Measurements from ENCODE around the gene CCDC144A.
"Not testable (repeated sequence)": the region's sequence is repeated elsewhere in the genome, so short reads cannot be mapped to it uniquely, and the experiment has no call there.

CCDC144A gene

GRCh38 chr17:16820161-16820877, 130.3 kb downstream of the CCDC144A start:
- DNase-seq (ENCODE audit: low read depth, low spot score): no peak

DNA sequence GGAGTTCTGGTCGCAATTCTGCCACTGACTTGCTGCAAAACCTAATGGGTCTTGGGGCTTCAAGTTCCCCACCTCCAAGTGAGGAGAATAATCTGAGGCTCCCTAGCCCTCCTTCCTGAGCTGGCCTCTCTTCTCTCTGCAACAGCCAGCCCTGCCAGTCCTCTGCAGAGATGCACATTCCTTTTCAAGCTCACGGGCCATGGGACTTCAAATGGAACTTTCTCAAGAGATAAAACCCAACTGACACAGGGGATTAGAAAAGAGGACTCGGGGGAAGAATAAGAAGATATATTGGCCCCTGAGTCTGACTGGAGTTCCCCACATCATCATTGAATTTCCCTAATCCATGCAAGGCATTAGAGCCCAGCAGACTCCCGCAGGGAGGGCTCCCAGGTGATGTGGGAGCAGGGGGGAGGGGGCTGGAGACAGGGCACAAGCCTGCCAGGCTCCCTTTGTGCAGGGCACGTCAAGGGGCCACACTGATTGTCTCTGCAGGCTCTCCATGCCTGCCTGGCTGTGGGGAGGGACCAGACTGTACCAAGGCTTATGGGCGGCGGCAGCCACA, 131.0 kb downstream of the CCDC144A start:
- DNase-seq (ENCODE audit: low read depth, low spot score): no peak

- not testable (repeated sequence) for DNase-seq (ENCODE audit: low read depth, low spot score)
Observed at GRCh38 chr17:16822133-16822532, 132.1 kb downstream of the CCDC144A start.

DNA sequence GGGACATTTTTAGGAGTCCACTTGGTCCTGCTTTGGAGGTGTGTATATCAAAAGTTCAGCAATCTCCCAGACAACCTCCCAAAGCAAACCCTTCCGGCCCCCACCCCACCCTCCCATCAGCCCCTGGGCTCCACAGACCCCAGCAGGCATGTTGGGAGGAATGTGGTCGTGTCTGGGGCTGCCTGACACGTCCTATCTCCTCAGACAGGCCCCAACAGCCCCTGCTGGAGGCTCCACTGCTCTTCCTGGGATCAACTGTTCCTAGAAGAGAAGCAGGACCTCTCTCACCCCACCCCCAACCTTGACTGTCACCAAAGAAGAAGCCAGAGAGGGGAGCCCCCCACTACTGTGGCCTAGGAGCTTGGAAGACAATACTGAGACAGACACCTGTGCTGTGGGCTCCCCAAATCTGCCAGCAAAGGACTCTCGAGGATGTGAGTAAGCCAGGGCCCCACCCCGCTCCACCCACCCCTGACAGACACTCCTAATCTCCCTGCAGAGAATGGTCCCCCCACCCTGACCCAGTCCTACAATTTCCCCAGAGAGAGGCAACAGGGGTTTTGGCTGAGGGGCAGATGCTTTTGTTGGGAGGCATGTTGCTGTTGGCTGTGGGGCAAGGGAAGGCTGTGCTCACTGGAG, 133.8 kb downstream of the CCDC144A start:
- DNase-seq (ENCODE audit: low read depth, low spot score): not testable (repeated sequence)

Data from ELF-1 (cell line).